Endothelial cell of umbilical vein (primary cell): ENCODE results near the gene MZB1. TPM values are rescaled to one million over a fixed set of nuclear protein-coding genes. Genes with fewer than 3 reads are reported as not detected.

Experiments
- BruUV-seq: library from RNA; stranded (reverse); fragments of 400-500 nt; replicated peaks from 2 replicates; lab custom pipeline; 2021; lab: Mats Ljungman, UMichigan
- CTCF ChIA-PET: fragments of 300-600, 350-600 bp; sonication (Branson Sonifier 250); formaldehyde crosslinking; loops from one replicate; lab custom pipeline; 2021; ENCODE audit warnings: antibody characterized with exemption, inconsistent platforms; lab: Charles Lee
- POLR2A ChIA-PET: fragments of 300-600, 350-600 bp; sonication (Branson Sonifier 250); formaldehyde crosslinking; loops from one replicate; lab custom pipeline; 2021; ENCODE audit warnings: antibody characterized with exemption, inconsistent platforms; lab: Charles Lee
- DNase-seq: peaks from one replicate; pipeline ENCODE4 v3.0.0-alpha.2; 2011; ENCODE audit warnings: low read depth, low spot score
- FAIRE-seq: peaks from 2 replicates; lab custom pipeline; 2011; peaks lifted over from hg19 to GRCh38; lab: Jason Lieb, UNC
- H2AFZ ChIP-seq: 2 replicates; pipeline ENCODE4 v1.6.0; 2012; ENCODE audit warnings: low read depth, low read length, control low read depth, inconsistent platforms
- H3K27ac ChIP-seq: 2 replicates; pipeline ENCODE4 v1.5.1; 2011; ENCODE audit warnings: low read depth, mild to moderate bottlenecking, control low read depth, low read length, moderate library complexity; ENCODE audit not compliant: insufficient read depth
- H3K27me3 ChIP-seq, 2 experiments: 2 replicates each; pipeline versions ENCODE4 v1.6.0 to v1.6.1; 2011; ENCODE audit warnings: low read length in 2 of 2, mixed read lengths in 1 of 2; ENCODE audit not compliant: control insufficient read depth in 2 of 2, insufficient read depth in 2 of 2
- H3K36me3 ChIP-seq, 2 experiments: 2 replicates in 1 of 2; 3 replicates in 1 of 2; pipeline ENCODE4 v1.5.1; 2011; ENCODE audit warnings: low read length in 2 of 2, mild to moderate bottlenecking in 1 of 2, moderate library complexity in 1 of 2; ENCODE audit not compliant: control insufficient read depth in 2 of 2, insufficient read depth in 2 of 2; ENCODE audit errors: extremely low read depth in 1 of 2
- H3K4me1 ChIP-seq: 3 replicates; pipeline ENCODE4 v1.5.1; 2011; ENCODE audit warnings: mild to moderate bottlenecking, low read length; ENCODE audit not compliant: control insufficient read depth, insufficient read depth; ENCODE audit errors: extremely low read depth
- H3K4me2 ChIP-seq: 2 replicates; pipeline ENCODE4 v1.6.1; 2011; ENCODE audit warnings: low read length, control low read depth, mixed read lengths; ENCODE audit not compliant: insufficient read depth
- H3K4me3 ChIP-seq, 3 experiments: fragments of 200-600 bp in 1 of 3; sonication (generic), shearing (Covaris generic) in 1 of 3; replicated peaks in 1 of 3; 2 replicates each; pipeline ENCODE4 v1.5.1; 2011 to 2016; ENCODE audit warnings: control low read depth in 3 of 3, low read length in 3 of 3, mild to moderate bottlenecking in 2 of 3, inconsistent platforms in 1 of 3, low read depth in 1 of 3, moderate library complexity in 1 of 3; ENCODE audit not compliant: insufficient read depth in 1 of 3
- H3K79me2 ChIP-seq: 2 replicates; pipeline ENCODE4 v1.6.0; 2012; ENCODE audit warnings: low read length, inconsistent platforms; ENCODE audit not compliant: control insufficient read depth, insufficient read depth
- H3K9ac ChIP-seq: replicated peaks from 2 replicates; pipeline ENCODE3; 2011; ENCODE audit warnings: low read length, control low read depth; ENCODE audit not compliant: insufficient read depth; ENCODE audit errors: extremely low read depth
- H3K9me1 ChIP-seq: replicated peaks from 3 replicates; pipeline ENCODE4 v1.6.0; 2011; ENCODE audit warnings: mild to moderate bottlenecking, low read length; ENCODE audit not compliant: control insufficient read depth, insufficient read depth; ENCODE audit errors: extremely low read depth
- H3K9me3 ChIP-seq: replicated peaks from 2 replicates; pipeline ENCODE4 v1.5.1; 2012; ENCODE audit warnings: low read length, inconsistent platforms; ENCODE audit not compliant: control insufficient read depth, insufficient read depth
- H4K20me1 ChIP-seq: replicated peaks from 2 replicates; pipeline ENCODE3; 2011; ENCODE audit warnings: mild to moderate bottlenecking, low read length; ENCODE audit not compliant: control insufficient read depth, insufficient read depth; ENCODE audit errors: extremely low read depth
- CTCF ChIP-seq, 2 donors: IDR thresholded peaks; 1 replicate in 1 of 2; 2 replicates in 1 of 2; pipeline ENCODE4 v1.5.1; 2011; ENCODE audit warnings: low read length in 2 of 2, mild to moderate bottlenecking in 2 of 2, moderate library complexity in 2 of 2, control low read depth in 1 of 2, inconsistent platforms in 1 of 2, low read depth in 1 of 2; ENCODE audit not compliant: insufficient read depth in 1 of 2; ENCODE audit errors: extremely low read depth in 1 of 2
- EZH2 ChIP-seq: IDR thresholded peaks from 2 replicates; pipeline ENCODE4 v1.6.1; 2012; ENCODE audit warnings: borderline replicate concordance, low read depth, mild to moderate bottlenecking, moderate library complexity, low read length, inconsistent platforms; ENCODE audit not compliant: severe bottlenecking
- FOS ChIP-seq: IDR thresholded peaks from 2 replicates; pipeline ENCODE4 v1.6.1; 2011; ENCODE audit warnings: mild to moderate bottlenecking, low read length, moderate library complexity, borderline replicate concordance; ENCODE audit not compliant: insufficient read depth
- GATA2 ChIP-seq: IDR thresholded peaks from 2 replicates; pipeline ENCODE4 v1.7.0; 2011; ENCODE audit warnings: low read depth, mild to moderate bottlenecking, moderate library complexity, mixed read lengths, low read length; ENCODE audit not compliant: insufficient read length, insufficient read depth
- MYC ChIP-seq: IDR thresholded peaks from one replicate; pipeline ENCODE4 v1.6.1; 2011; ENCODE audit warnings: mild to moderate bottlenecking, low read depth, low read length
- POLR2A ChIP-seq: IDR thresholded peaks from 2 replicates; pipeline ENCODE4 v1.6.1; 2012; ENCODE audit warnings: low read depth, mild to moderate bottlenecking, control low read depth, low read length
- POLR2AphosphoS5 ChIP-seq: IDR thresholded peaks from 2 replicates; pipeline ENCODE4 v1.6.1; 2012; ENCODE audit warnings: low read depth, mild to moderate bottlenecking, control low read depth, low read length, moderate library complexity; ENCODE audit not compliant: insufficient read depth
- dilution Hi-C: fragments of 300-500 bp; cut with MboI; formaldehyde crosslinking; loops from one replicate; pipeline ENCODE4 v1.15.0; 2019; ENCODE audit warnings: low sequenced_read_pairs; ENCODE audit not compliant: extremely low pct_ligation_motif_present
- intact Hi-C: fragments of 100-400 bp; cut with micrococcal nuclease; formaldehyde crosslinking; loops from one replicate; pipeline ENCODE4 v1.10.0; 2022
- polyA plus RNA-seq, 4 experiments: library from polyadenylated mRNA; depleted of rRNA in 3 of 4; stranded (reverse) in 3 of 4; unstranded in 1 of 4; fragments of >200 nt; gene quantifications; 2 replicates each; pipeline versions ENCODE4 v1.2.1 to v1.2.3, GENCODE V29; 2011 to 2012; ENCODE audit warnings: missing spikeins in 1 of 4
- total RNA-seq: library from RNA; stranded (reverse); gene quantifications from 2 replicates; pipeline ENCODE4 v1.2.3, GENCODE V29; 2021
- TF ChIP-seq, protein P1 (sequence below): IDR thresholded peaks from 2 replicates; pipeline ENCODE4 v1.6.1; 2011; ENCODE audit not compliant: insufficient read depth, insufficient read length

Gene MZB1
- total and polyA plus RNA-seq, 2 donors (not counting 3 experiments of a cell fraction or from before 2014, with no cell fraction given), result not detected

GRCh38 chr5:139344177-139344576 lies 45.5 kb downstream of the MZB1 start:
- no peaks in the 10 kb centered on the region for H3K9me3 ChIP-seq
- peaks cover 7% of the 10 kb centered on the region for H3K4me1 ChIP-seq
- H3K79me2 ChIP-seq, result peaks cover 61% of the 10 kb centered on the region
- ChIA-PET CTCF (interaction anchor here (1.1 kb wide), 1 partner anchor 24 kb away, joined by 4 read pairs; no protein-coding TSS in a partner anchor), POLR2A (no interaction called here)
- intact Hi-C loops (no loop called here), dilution Hi-C loops (no loop called here)
- TF ChIP-seq MYC (no peak), POLR2AphosphoS5 (no peak)
- H3K27ac ChIP-seq, result no peak overlapping the region
- no peaks in the 10 kb centered on the region for H3K27me3 ChIP-seq
- no peak overlapping the region for H3K9ac ChIP-seq
- no TSS peak for BruUV-seq
- no peaks in the 10 kb centered on the region for H3K36me3 ChIP-seq
- DNase-seq (no peak), FAIRE-seq (no peak)
- H3K4me3 ChIP-seq, result no peak overlapping the region
- H2AFZ ChIP-seq, result no peak overlapping the region
- H4K20me1 ChIP-seq, result peaks cover 2% of the 10 kb centered on the region
- no peaks in the 10 kb centered on the region for H3K9me1 ChIP-seq
- no peak overlapping the region for H3K4me2 ChIP-seq

GRCh38 chr5:139343476-139343875 lies 46.2 kb downstream of the MZB1 start:
- DNase-seq (no peak), FAIRE-seq (peak; percentile 21)
- Histone ChIP-seq H3K27me3 (no peaks in the 10 kb centered on the region), H3K4me2 (peak overlapping the region; percentile 76), H3K9me3 (no peaks in the 10 kb centered on the region), H3K9ac (no peak overlapping the region), H3K79me2 (peaks cover 55% of the 10 kb centered on the region), H3K36me3 (no peaks in the 10 kb centered on the region), H3K4me1 (peaks cover 7% of the 10 kb centered on the region), H3K4me3 (peak overlapping the region in 2 of 3 experiments; percentile 91 to 98), H2AFZ (no peak overlapping the region), H3K9me1 (no peaks in the 10 kb centered on the region), H3K27ac (no peak overlapping the region), H4K20me1 (no peaks in the 10 kb centered on the region)
- POLR2A ChIA-PET, result no interaction called here
- no TSS peak for BruUV-seq
- TF ChIP-seq POLR2A (no peak), MYC (no peak), POLR2AphosphoS5 (no peak), FOS (no peak), EZH2 (no peak), CTCF (IDR thresholded peaks at IDR 0.05; ENCODE audit: extremely low read depth in 1 of 2, insufficient read depth in 1 of 2, low read depth in 1 of 2, low read length in 2 of 2) (no peak), GATA2 (no peak)
- TF ChIP-seq, protein P1, sequence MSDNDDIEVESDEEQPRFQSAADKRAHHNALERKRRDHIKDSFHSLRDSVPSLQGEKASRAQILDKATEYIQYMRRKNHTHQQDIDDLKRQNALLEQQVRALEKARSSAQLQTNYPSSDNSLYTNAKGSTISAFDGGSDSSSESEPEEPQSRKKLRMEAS, result no peak
- intact Hi-C loops (no loop called here), dilution Hi-C loops (no loop called here)
- CTCF ChIA-PET, result no interaction called here
